GM23338 (cell line): Measurements from ENCODE around the gene SEC23A. TPM values are rescaled to one million over a fixed set of nuclear protein-coding genes. Genes with fewer than 3 reads are reported as not detected.

Experiments used
- ATAC-seq: fragments of 200-7000 bp; cut with Tn5 transposase; 3 replicates; pipeline ENCODE4 v1.9.1; 2020
- DNase-seq: peaks from one replicate; pipeline ENCODE4 v3.0.0-alpha.2; 2015; ENCODE audit warnings: low spot score
- H2AFZ ChIP-seq: fragments of 200-600 bp; sonication (generic); 2 replicates; pipeline ENCODE4 v1.8.0; 2016; ENCODE audit warnings: antibody characterized with exemption, mild to moderate bottlenecking, moderate library complexity
- H3F3A ChIP-seq: fragments of 200-600 bp; sonication (generic); replicated peaks from 2 replicates; pipeline ENCODE4 v1.8.0; 2017; ENCODE audit warnings: antibody characterized with exemption, mixed run types, low read depth
- H3K27ac ChIP-seq: fragments of 200-600 bp; sonication (generic); 2 replicates; pipeline ENCODE4 v1.6.1; 2016; ENCODE audit warnings: low read depth
- H3K27me3 ChIP-seq: fragments of 200-600 bp; sonication (generic); 2 replicates; pipeline ENCODE4 v1.8.0; 2016; ENCODE audit warnings: mild to moderate bottlenecking, mixed run types, moderate library complexity; ENCODE audit not compliant: insufficient read depth
- H3K36me3 ChIP-seq: fragments of 200-600 bp; sonication (generic); 2 replicates; pipeline ENCODE4 v1.8.0; 2016; ENCODE audit warnings: mild to moderate bottlenecking; ENCODE audit not compliant: insufficient read depth
- H3K4me1 ChIP-seq: fragments of 200-600 bp; sonication (generic); 2 replicates; pipeline ENCODE4 v1.8.0; 2016; ENCODE audit warnings: mild to moderate bottlenecking, moderate library complexity; ENCODE audit not compliant: insufficient read depth
- H3K4me2 ChIP-seq: fragments of 200-600 bp; sonication (generic); 2 replicates; pipeline ENCODE4 v1.7.1; 2017; ENCODE audit warnings: mixed run types
- H3K4me3 ChIP-seq: fragments of 200-600 bp; sonication (generic); 2 replicates; pipeline ENCODE4 v1.6.1; 2016; ENCODE audit warnings: mixed run types
- H3K79me2 ChIP-seq: fragments of 200-600 bp; sonication (generic); replicated peaks from 2 replicates; pipeline ENCODE4 v1.8.0; 2017; ENCODE audit warnings: mild to moderate bottlenecking; ENCODE audit not compliant: insufficient read depth
- H3K9me2 ChIP-seq: fragments of 200-600 bp; sonication (generic); 2 replicates; pipeline ENCODE4 v1.8.0; 2017; ENCODE audit not compliant: insufficient read depth
- H4K20me1 ChIP-seq: fragments of 200-600 bp; sonication (generic); replicated peaks from 2 replicates; pipeline ENCODE4 v1.8.0; 2017; ENCODE audit warnings: mild to moderate bottlenecking; ENCODE audit not compliant: insufficient read depth
- H3K27ac Mint-ChIP-seq: 2 replicates; pipeline ENCODE4 v1.8.0; 2020; ENCODE audit warnings: inconsistent platforms, mild to moderate bottlenecking, moderate library complexity, mixed read lengths
- H3K27me3 Mint-ChIP-seq: 3 replicates; pipeline ENCODE4 v1.8.0; 2022; ENCODE audit warnings: low read depth, mild to moderate bottlenecking, moderate library complexity, mixed read lengths, inconsistent platforms; ENCODE audit not compliant: insufficient read depth, poor library complexity
- H3K36me3 Mint-ChIP-seq: 3 replicates; pipeline ENCODE4 v1.8.0; 2021; ENCODE audit warnings: low read depth, mild to moderate bottlenecking, inconsistent platforms, moderate library complexity, mixed read lengths
- H3K4me1 Mint-ChIP-seq: 3 replicates; pipeline ENCODE4 v1.8.0; 2020; ENCODE audit warnings: mild to moderate bottlenecking, inconsistent platforms, mixed read lengths
- H3K4me3 Mint-ChIP-seq: 3 replicates; pipeline ENCODE4 v1.8.0; 2021; ENCODE audit warnings: moderate library complexity, mild to moderate bottlenecking, inconsistent platforms, mixed read lengths
- H3K9me3 Mint-ChIP-seq: 3 replicates; pipeline ENCODE4 v1.8.0; 2020; ENCODE audit warnings: moderate library complexity, mild to moderate bottlenecking, inconsistent platforms, mixed read lengths
- CREB1 ChIP-seq: fragments of 250-450 bp; sonication (Bioruptor Pico); IDR thresholded peaks from 2 replicates; pipeline ENCODE4 v1.5.0; 2020; ENCODE audit warnings: low read depth, mild to moderate bottlenecking, moderate library complexity
- CTCF ChIP-seq, 2 experiments: fragments of 200-600 bp in 1 of 2; sonication (generic) in 1 of 2; conservative IDR thresholded peaks; 2 replicates each; pipeline versions ENCODE4 v1.5.1 to v1.6.1; 2016 to 2017; ENCODE audit warnings: antibody characterized with exemption in 2 of 2, low read depth in 2 of 2, mild to moderate bottlenecking in 2 of 2, moderate library complexity in 1 of 2
- ETS1 ChIP-seq: IDR thresholded peaks from 2 replicates; pipeline ENCODE4 v1.6.1; 2016; ENCODE audit warnings: antibody characterized with exemption
- EZH2 ChIP-seq: fragments of 200-600 bp; sonication (generic); IDR thresholded peaks from one replicate; pipeline ENCODE4 v1.8.0; 2017; ENCODE audit warnings: antibody characterized with exemption, mild to moderate bottlenecking, low read depth; ENCODE audit not compliant: unreplicated experiment
- EZH2phosphoT487 ChIP-seq: fragments of 200-600 bp; sonication (generic); IDR thresholded peaks from one replicate; pipeline ENCODE4 v1.8.1; 2018; ENCODE audit warnings: antibody characterized with exemption; ENCODE audit not compliant: unreplicated experiment
- JUNB ChIP-seq: IDR thresholded peaks from one replicate; pipeline ENCODE4 v1.6.1; 2016; ENCODE audit warnings: antibody characterized with exemption; ENCODE audit not compliant: unreplicated experiment
- NANOG ChIP-seq: IDR thresholded peaks from 2 replicates; pipeline ENCODE4 v1.6.1; 2016; ENCODE audit warnings: antibody characterized with exemption, borderline replicate concordance
- POLR2AphosphoS5 ChIP-seq: IDR thresholded peaks from 2 replicates; pipeline ENCODE4 v1.6.1; 2016; ENCODE audit warnings: antibody characterized with exemption, low read depth
- REST ChIP-seq: IDR thresholded peaks from one replicate; pipeline ENCODE4 v1.6.1; 2018; ENCODE audit warnings: antibody characterized with exemption; ENCODE audit not compliant: unreplicated experiment
- STAT1 ChIP-seq: IDR thresholded peaks from one replicate; pipeline ENCODE4 v1.6.1; 2016; ENCODE audit warnings: antibody characterized with exemption; ENCODE audit not compliant: unreplicated experiment
- ZNF114 ChIP-seq: fragments of 250-450 bp; sonication (Bioruptor Pico); IDR thresholded peaks from 2 replicates; pipeline ENCODE4 v1.5.0; 2020; ENCODE audit warnings: mild to moderate bottlenecking, moderate library complexity
- ZNF331 ChIP-seq: fragments of 250-450 bp; sonication (Bioruptor Pico); IDR thresholded peaks from 2 replicates; pipeline ENCODE4 v1.5.0; 2020; ENCODE audit warnings: low read depth, mild to moderate bottlenecking, moderate library complexity
- ZNF462 ChIP-seq: fragments of 250-450 bp; sonication (Bioruptor Pico); IDR thresholded peaks from 2 replicates; pipeline ENCODE4 v1.5.0; 2020; ENCODE audit warnings: mild to moderate bottlenecking, moderate library complexity
- polyA plus RNA-seq: library from polyadenylated mRNA; unstranded; fragments of >200 nt; fragmentation: Nextera tagmentation; extraction: Ambion mirVana; gene quantifications from 2 replicates; pipeline ENCODE4 v1.2.1, GENCODE V29; 2016
- total RNA-seq: library from RNA; depleted of rRNA; stranded (reverse); fragments of >200 nt; shearing (Covaris generic); gene quantifications from 2 replicates; pipeline ENCODE4 v1.2.3, GENCODE V29; 2014

The SEC23A gene
- total and polyA plus RNA-seq, 2 experiments from 2014 or later, result 22.7 to 89.9 TPM

GRCh38 chr14:39038542-39038941, 64.5 kb downstream of the SEC23A start:
- H3K36me3 ChIP-seq, result peaks cover 22% of the 10 kb centered on the region; the same call in 1 of the 2 replicates
- Mint-ChIP-seq H3K27ac (no peak overlapping the region), H3K9me3 (no peaks in the 10 kb centered on the region)

More at GRCh38 chr14:39038542-39038941, 64.5 kb downstream of the SEC23A start:
- Mint-ChIP-seq H3K36me3 (peaks cover 15% of the 10 kb centered on the region; the same call in 2 of the 3 replicates), H3K27me3 (no peaks in the 10 kb centered on the region), H3K4me3 (no peak overlapping the region), H3K4me1 (no peaks in the 10 kb centered on the region)
- no peaks in the 10 kb centered on the region for H3F3A ChIP-seq
- H4K20me1 ChIP-seq, result no peaks in the 10 kb centered on the region
- no peaks in the 10 kb centered on the region for H3K27me3 ChIP-seq
- ATAC-seq (no peak), DNase-seq (no peak)
- TF ChIP-seq ZNF462 (CRISPR knock-in tag) (no peak), EZH2phosphoT487 (no peak), ZNF331 (CRISPR knock-in tag) (no peak), ZNF114 (CRISPR knock-in tag) (no peak), POLR2AphosphoS5 (no peak), STAT1 (no peak), EZH2 (no peak), CTCF (conservative IDR thresholded peaks at IDR 0.05; ENCODE audit: low read depth in 2 of 2) (no peak), JUNB (no peak), REST (no peak), NANOG (no peak), CREB1 (no peak), ETS1 (no peak)
- no peaks in the 10 kb centered on the region for H3K9me2 ChIP-seq
- no peak overlapping the region for H3K4me2 ChIP-seq
- H3K79me2 ChIP-seq, result no peaks in the 10 kb centered on the region
- no peak overlapping the region for H2AFZ ChIP-seq
- H3K4me3 ChIP-seq, result no peak overlapping the region
- no peak overlapping the region for H3K27ac ChIP-seq
- H3K4me1 ChIP-seq, result no peaks in the 10 kb centered on the region
